Right cardiac atrium (tissue), 5 donors: Measurements from ENCODE around the gene PRKCH. TPM values are rescaled to one million over a fixed set of nuclear protein-coding genes. Genes with fewer than 3 reads are reported as not detected.
A peak's percentile ranks its signal among the peaks of the same experiment; 100 is the strongest.

ENCODE experiments used
- ATAC-seq, 2 donors: fragments of 200-7000 bp; cut with Tn5 transposase; one replicate each; pipeline versions ENCODE4 v1.8.0 to v1.9.1; 2020; ENCODE audit warnings: moderate library complexity in 2 of 2, mild to moderate bottlenecking in 1 of 2
- DNase-seq, 3 donors: peaks; one replicate each; pipeline ENCODE4 v3.0.0-alpha.2; 2020
- H3K27ac ChIP-seq: one replicate; pipeline ENCODE4 v1.5.1; 2013; ENCODE audit warnings: mild to moderate bottlenecking, low read length, control low read depth, moderate library complexity
- H3K27me3 ChIP-seq: one replicate; pipeline ENCODE4 v1.6.1; 2013; ENCODE audit not compliant: control insufficient read depth, insufficient read depth
- H3K4me1 ChIP-seq: one replicate; pipeline ENCODE4 v1.6.1; 2013; ENCODE audit warnings: low read length; ENCODE audit not compliant: control insufficient read depth, insufficient read depth
- H3K4me3 ChIP-seq: one replicate; pipeline ENCODE4 v1.5.1; 2013; ENCODE audit warnings: low read length, control low read depth
- H3K9me3 ChIP-seq: one replicate; pipeline ENCODE4 v1.6.1; 2013; ENCODE audit warnings: low read length; ENCODE audit not compliant: control insufficient read depth
- WGBS: extraction: QIAGEN DNeasy Blood & Tissue Kit; methylation state at CpG from one replicate; pipeline ENCODE4 v1.1.7; 2013; 5-methylcytosine and 5-hydroxymethylcytosine counted together
- intact Hi-C, 4 donors: fragments of 100-400 bp; cut with DNase I; formaldehyde crosslinking; loops; one replicate each; pipeline versions ENCODE4 v1.11.0 to v1.14.0; 2022 to 2023
- polyA plus RNA-seq: library from polyadenylated mRNA; stranded (reverse); fragments of 200-250 nt; gene quantifications from one replicate; pipeline ENCODE4 v1.2.3, GENCODE V29; 2013
- total RNA-seq, 4 donors: library from RNA; stranded (reverse); fragmentation: NEBNext Ultra II Directional; extraction: Animal tissue kit (Norgen Biotek cat#: 25700); gene quantifications; one replicate each; pipeline ENCODE4 v1.2.1, GENCODE V29; 2021
- donor health status: healthy with polysubstance abuse.
- donor health status: DM: no; HTN: yes; CAD: no.
- donor health status: DM: no; HTN: no; CAD: no.
- donor health status: DM: no; HTN: yes; CAD: no; lungs with severe emphysema.
- donor health status: DM: yes; HTN: yes; CAD: no.

The PRKCH gene
- total and polyA plus RNA-seq, 5 donors = 11.9 to 31.3 (median 26.6) TPM

DNA sequence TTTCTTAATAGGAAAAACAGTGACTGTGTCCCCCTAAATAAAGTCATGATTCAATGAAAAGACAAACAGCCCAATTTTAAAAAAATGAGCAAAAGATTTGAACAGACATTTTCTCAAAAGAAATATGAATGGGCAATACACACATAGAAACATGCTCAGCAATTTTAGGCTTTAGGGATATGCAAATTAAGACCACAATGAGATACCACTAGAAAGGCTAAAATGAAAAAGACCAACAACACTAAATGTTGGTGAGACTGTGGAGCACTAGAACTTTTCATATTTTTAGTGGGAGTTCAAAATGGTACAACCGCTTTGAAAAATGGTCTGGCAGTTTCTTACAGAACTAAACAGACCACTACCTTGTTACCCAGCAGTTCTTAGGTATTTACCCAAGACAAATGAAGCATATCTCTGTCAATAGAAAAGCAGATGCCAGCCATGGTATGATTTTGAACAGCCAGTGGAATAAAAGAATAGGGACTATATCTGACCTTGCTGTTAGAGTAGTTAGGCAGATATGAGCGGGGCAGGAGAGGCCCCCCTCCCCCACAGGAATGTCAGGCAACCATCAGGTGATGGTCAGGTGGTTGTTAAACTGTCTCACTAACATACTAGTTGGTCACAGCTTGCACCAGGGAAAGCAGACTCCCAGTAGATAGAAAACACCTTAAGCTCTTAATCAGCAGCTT, 108.8 kb downstream of the PRKCH start:
- Histone ChIP-seq H3K4me3 (no peak overlapping the region), H3K27ac (no peak overlapping the region), H3K27me3 (no peaks in the 10 kb centered on the region), H3K4me1 (no peaks in the 10 kb centered on the region), H3K9me3 (no peaks in the 10 kb centered on the region)
- no peak for ATAC-seq
- WGBS = 86% methylated on average over 2 of the region's 2 CpGs
- intact Hi-C loops = loop anchor here in 1 of 4 donors (10.0 kb wide), 1 partner anchor 105 kb away; the partner anchor contains the start of gene PRKCH
- no peak for DNase-seq

DNA sequence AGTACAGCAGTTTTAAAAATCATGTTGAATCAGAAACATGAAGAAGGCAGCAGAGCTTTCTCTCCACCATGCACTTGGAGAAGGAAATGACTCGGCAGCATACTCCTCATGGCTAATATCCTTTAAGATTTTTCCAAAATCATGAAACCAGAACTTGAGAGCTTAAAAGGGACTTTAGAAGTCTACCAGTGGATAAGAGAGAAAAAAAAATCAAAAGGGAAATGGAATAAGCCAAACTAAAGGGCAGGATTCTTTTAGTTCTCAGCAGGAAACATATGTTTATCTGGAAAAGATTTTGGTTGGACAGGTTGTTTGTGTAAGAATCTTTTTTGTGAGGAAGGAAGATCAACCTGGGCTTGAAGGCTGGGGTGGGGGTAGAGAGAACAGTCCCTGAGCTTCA, 111.8 kb downstream of the PRKCH start:
- intact Hi-C loops = loop anchor here in 1 of 4 donors (10.0 kb wide), 1 partner anchor 108 kb away; the partner anchor contains the start of gene PRKCH
- DNase-seq = no peak
- WGBS = 46% methylated on average over 1 of the region's 1 CpG
- ATAC-seq = peak; percentile 28 to 68
- no peak overlapping the region for H3K27ac ChIP-seq
- H3K9me3 ChIP-seq = no peaks in the 10 kb centered on the region
- no peak overlapping the region for H3K4me3 ChIP-seq
- H3K4me1 ChIP-seq = peaks cover 4% of the 10 kb centered on the region
- no peaks in the 10 kb centered on the region for H3K27me3 ChIP-seq

GRCh38 chr14:61433828-61434227, 112.4 kb downstream of the PRKCH start:
- 62% methylated on average over 1 of the region's 1 CpG for WGBS
- Histone ChIP-seq H3K4me1 (peaks cover 4% of the 10 kb centered on the region), H3K27ac (no peak overlapping the region), H3K4me3 (no peak overlapping the region), H3K27me3 (no peaks in the 10 kb centered on the region), H3K9me3 (no peaks in the 10 kb centered on the region)
- ATAC-seq (no peak), DNase-seq (no peak)
- intact Hi-C loops = loop anchor here in 1 of 4 donors (10.0 kb wide), 1 partner anchor 109 kb away; the partner anchor contains the start of gene PRKCH

GRCh38 chr14:61434311-61434710, 112.9 kb downstream of the PRKCH start:
- Histone ChIP-seq H3K9me3 (no peaks in the 10 kb centered on the region), H3K4me1 (peaks cover 7% of the 10 kb centered on the region), H3K4me3 (no peak overlapping the region), H3K27me3 (no peaks in the 10 kb centered on the region), H3K27ac (no peak overlapping the region)
- ATAC-seq = no peak
- DNase-seq = no peak
- intact Hi-C loops = loop anchor here in 1 of 4 donors (10.0 kb wide), 1 partner anchor 110 kb away; the partner anchor contains the start of gene PRKCH
- WGBS = 85% methylated on average over 3 of the region's 3 CpGs

GRCh38 chr14:61435563-61436337, 114.4 kb downstream of the PRKCH start:
- intact Hi-C loops = loop anchor here in 1 of 4 donors (10.0 kb wide), 1 partner anchor 111 kb away; the partner anchor contains the start of gene PRKCH
- H3K27me3 ChIP-seq = no peaks in the 10 kb centered on the region
- no peak overlapping the region for H3K4me3 ChIP-seq
- H3K27ac ChIP-seq = peak overlapping the region; percentile 42
- H3K9me3 ChIP-seq = no peaks in the 10 kb centered on the region
- peak in 2 of 3 donors; percentile 51 to 60 for DNase-seq
- 43% methylated on average over 4 of the region's 4 CpGs for WGBS
- H3K4me1 ChIP-seq = peaks cover 10% of the 10 kb centered on the region
- peak; percentile 36 to 58 for ATAC-seq

- no peak for ATAC-seq
Observed at GRCh38 chr14:61437381-61437780, 116.0 kb downstream of the PRKCH start.

GRCh38 chr14:61438036-61438435, 116.7 kb downstream of the PRKCH start:
- Histone ChIP-seq H3K9me3 (no peaks in the 10 kb centered on the region), H3K4me3 (no peak overlapping the region), H3K27me3 (no peaks in the 10 kb centered on the region), H3K4me1 (peaks cover 10% of the 10 kb centered on the region), H3K27ac (no peak overlapping the region)
- DNase-seq = no peak
- 81% methylated on average over 6 of the region's 6 CpGs for WGBS
- intact Hi-C loops = loop anchor here in 1 of 4 donors (10.0 kb wide), 1 partner anchor 113 kb away; the partner anchor contains the start of gene PRKCH
- ATAC-seq = no peak

More at GRCh38 chr14:61437381-61437780, 116.0 kb downstream of the PRKCH start:
- peaks cover 10% of the 10 kb centered on the region for H3K4me1 ChIP-seq
- no peak for DNase-seq
- no peak overlapping the region for H3K27ac ChIP-seq
- intact Hi-C loops = loop anchor here in 1 of 4 donors (10.0 kb wide), 1 partner anchor 113 kb away; the partner anchor contains the start of gene PRKCH
- H3K27me3 ChIP-seq = no peaks in the 10 kb centered on the region
- 37% methylated on average over 3 of the region's 3 CpGs for WGBS
- no peaks in the 10 kb centered on the region for H3K9me3 ChIP-seq
- no peak overlapping the region for H3K4me3 ChIP-seq

GRCh38 chr14:61438497-61438859, 117.1 kb downstream of the PRKCH start:
- intact Hi-C loops = loop anchor here in 1 of 4 donors (10.0 kb wide), 1 partner anchor 114 kb away; the partner anchor contains the start of gene PRKCH
- no peak for DNase-seq
- H3K27ac ChIP-seq = peak overlapping the region; percentile 69
- no peaks in the 10 kb centered on the region for H3K27me3 ChIP-seq
- WGBS = 48% methylated on average over 2 of the region's 2 CpGs
- H3K4me3 ChIP-seq = no peak overlapping the region
- peak; percentile 3 to 22 for ATAC-seq
- H3K4me1 ChIP-seq = peaks cover 10% of the 10 kb centered on the region
- no peaks in the 10 kb centered on the region for H3K9me3 ChIP-seq

DNA sequence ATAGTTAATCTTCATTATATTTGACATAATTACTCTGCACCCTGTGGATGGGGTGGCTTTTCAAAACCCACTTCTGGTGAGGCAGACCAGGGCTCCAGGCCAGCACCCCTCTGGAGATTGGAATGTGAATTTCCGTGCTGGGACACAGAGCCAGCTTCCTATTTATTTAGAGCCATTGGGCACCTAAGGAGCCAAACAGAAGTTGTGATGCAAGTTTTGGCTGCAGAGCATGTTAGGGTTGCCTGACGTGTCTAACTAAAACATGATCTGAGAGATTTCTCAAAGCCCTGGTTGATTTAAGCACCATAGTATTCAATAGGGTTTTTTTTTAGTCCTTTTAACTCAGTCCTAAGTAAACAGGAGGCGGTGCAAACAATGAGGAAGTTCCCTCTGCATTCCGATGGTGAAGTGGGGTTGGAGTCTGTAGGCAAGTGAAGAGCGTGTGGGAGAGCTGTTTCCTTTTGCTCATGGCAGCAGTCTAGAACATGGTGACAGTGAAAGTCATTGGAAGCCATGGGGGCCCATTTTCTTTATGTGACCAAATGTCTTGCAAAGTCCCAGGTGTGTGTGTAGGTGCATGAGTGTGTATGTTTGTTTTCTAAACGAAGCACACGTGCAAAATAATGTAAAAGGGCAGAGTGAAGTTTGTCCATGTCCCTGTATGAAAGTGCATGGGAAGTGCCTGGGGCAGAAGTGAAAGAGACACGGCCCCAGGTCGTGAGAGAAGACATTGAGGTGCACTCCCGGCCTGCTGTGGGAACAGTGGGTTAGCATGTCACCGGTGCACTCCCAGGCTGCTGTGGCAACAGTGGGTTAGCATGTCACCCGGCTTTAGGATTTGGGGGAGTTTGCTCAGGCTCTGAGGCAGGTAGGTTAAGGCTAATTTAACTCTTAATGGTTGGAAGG, 117.7 kb downstream of the PRKCH start:
- Histone ChIP-seq H3K9me3 (no peaks in the 10 kb centered on the region), H3K4me3 (peak overlapping the region; percentile 17), H3K27ac (peak overlapping the region; percentile 69), H3K4me1 (peaks cover 10% of the 10 kb centered on the region), H3K27me3 (no peaks in the 10 kb centered on the region)
- peak; percentile 55 to 80 (median 70) for DNase-seq
- peak; percentile 87 to 90 for ATAC-seq
- 29% methylated on average over 12 of the region's 12 CpGs for WGBS
- intact Hi-C loops = loop anchor here in 1 of 4 donors (10.0 kb wide), 1 partner anchor 114 kb away; the partner anchor contains the start of gene PRKCH

DNA sequence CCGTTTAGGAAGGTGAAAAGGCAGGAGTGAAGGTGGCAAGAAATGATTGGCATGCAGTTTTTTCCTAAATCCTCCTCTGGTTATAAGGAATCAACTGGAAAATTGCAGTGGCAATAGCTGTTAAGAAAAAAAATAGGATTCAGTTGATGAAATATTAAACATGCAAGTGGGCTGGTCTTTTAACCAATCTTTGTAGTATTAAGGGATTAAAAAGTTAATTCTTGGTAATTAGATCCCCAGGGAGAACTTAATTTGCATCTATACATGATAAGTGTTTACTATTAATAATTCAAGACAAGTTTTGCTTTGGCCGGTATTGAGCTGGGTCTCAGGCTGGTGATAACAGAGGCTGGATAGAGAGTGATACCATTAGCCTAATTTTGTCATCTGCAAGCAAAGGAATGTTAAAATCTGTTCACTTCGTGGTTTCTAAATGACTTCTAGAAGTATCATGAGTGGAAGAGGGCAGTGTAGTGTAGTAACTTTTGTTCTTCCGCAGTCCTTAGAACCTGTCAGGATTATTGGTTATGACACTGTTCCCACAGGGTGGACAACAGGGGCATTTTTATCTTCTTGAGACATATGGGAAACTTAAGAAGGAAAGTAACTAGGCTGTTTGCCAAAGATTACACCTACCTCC, 118.5 kb downstream of the PRKCH start:
- WGBS = 55% methylated on average over 4 of the region's 4 CpGs
- ATAC-seq = no peak
- Histone ChIP-seq H3K4me3 (no peak overlapping the region), H3K27me3 (no peaks in the 10 kb centered on the region), H3K9me3 (no peaks in the 10 kb centered on the region), H3K4me1 (peaks cover 11% of the 10 kb centered on the region), H3K27ac (peak overlapping the region; percentile 51)
- intact Hi-C loops = loop anchor here in 1 of 4 donors (10.0 kb wide), 1 partner anchor 115 kb away; the partner anchor contains the start of gene PRKCH
- no peak for DNase-seq
